Raji (cell line): ENCODE results near the gene DCT.

Experiments used
- POLR2A ChIP-seq: IDR thresholded peaks from 2 replicates; pipeline ENCODE4 v1.6.1; 2011; ENCODE audit warnings: low read depth, low read length, control low read depth; ENCODE audit not compliant: insufficient read depth

The DCT gene

GRCh38 chr13:94464771-94465170 is 14.7 kb downstream of the DCT start:
- TF ChIP-seq POLR2A, result no peak

- TF ChIP-seq POLR2A, result no peak
Observed at GRCh38 chr13:94462670-94463069, 16.8 kb downstream of the DCT start.

GRCh38 chr13:94459116-94459515 is 20.4 kb downstream of the DCT start:
- TF ChIP-seq POLR2A, result no peak

GRCh38 chr13:94455414-94455813 is 24.1 kb downstream of the DCT start:
- no peak for TF ChIP-seq POLR2A

- TF ChIP-seq POLR2A, result no peak
Observed at GRCh38 chr13:94454906-94455305, 24.6 kb downstream of the DCT start.

- no peak for TF ChIP-seq POLR2A
Observed at GRCh38 chr13:94454334-94454733, 25.1 kb downstream of the DCT start.

GRCh38 chr13:94444826-94445225 is 34.7 kb downstream of the DCT start:
- TF ChIP-seq POLR2A, result no peak

GRCh38 chr13:94435604-94436226 is 43.8 kb downstream of the DCT start:
- TF ChIP-seq POLR2A, result no peak

- no peak for TF ChIP-seq POLR2A
Observed at GRCh38 chr13:94433055-94433961, 46.2 kb downstream of the DCT start.

- TF ChIP-seq POLR2A, result no peak
Observed at GRCh38 chr13:94431987-94432386, 47.5 kb downstream of the DCT start.

- no peak for TF ChIP-seq POLR2A
Observed at GRCh38 chr13:94431574-94431973, 47.9 kb downstream of the DCT start.

GRCh38 chr13:94427313-94427953 is 52.0 kb downstream of the DCT start:
- TF ChIP-seq POLR2A, result no peak

- TF ChIP-seq POLR2A, result no peak
Observed at GRCh38 chr13:94419925-94420305, 59.6 kb downstream of the DCT start.

- TF ChIP-seq POLR2A, result no peak
Observed at GRCh38 chr13:94419304-94419924, 60.1 kb downstream of the DCT start.

GRCh38 chr13:94417294-94417693 is 62.2 kb downstream of the DCT start:
- TF ChIP-seq POLR2A, result no peak
